Panc1 (cell line): ENCODE measurements around the gene C6orf62. TPM values are rescaled to one million over a fixed set of nuclear protein-coding genes. Genes with fewer than 3 reads are reported as not detected.

Source experiments
- ATAC-seq: fragments of 200-7000 bp; cut with Tn5 transposase; 2 replicates; pipeline ENCODE4 v1.9.1; 2020; ENCODE audit warnings: mild to moderate bottlenecking, moderate library complexity
- BruUV-seq: library from RNA; stranded (reverse); fragments of 400-500 nt; replicated peaks from 2 replicates; lab custom pipeline; 2021; lab: Mats Ljungman, UMichigan
- CTCF ChIA-PET: fragments of 300-600 bp; sonication (Branson Sonifier 250); formaldehyde crosslinking; loops from one replicate; lab custom pipeline; 2022; ENCODE audit warnings: antibody characterized with exemption; lab: Charles Lee
- POLR2A ChIA-PET: fragments of 300-600 bp; sonication (Branson Sonifier 250); formaldehyde crosslinking; loops from one replicate; lab custom pipeline; 2022; ENCODE audit warnings: antibody characterized with exemption; lab: Charles Lee
- DNase-seq: peaks from one replicate; pipeline ENCODE4 v3.0.0-alpha.2; 2010; ENCODE audit warnings: low read depth, low spot score
- H3K27ac ChIP-seq: 2 replicates; pipeline ENCODE4 v1.5.1; 2011; ENCODE audit warnings: mild to moderate bottlenecking, low read length, inconsistent platforms
- H3K27me3 ChIP-seq: fragments of 200-500 bp; sonication (Bioruptor generic); 2 replicates; pipeline ENCODE4 v1.6.0; 2014; ENCODE audit warnings: low read length, inconsistent platforms; ENCODE audit not compliant: control insufficient read depth, insufficient read depth
- H3K36me3 ChIP-seq: fragments of 200-500 bp; sonication (Bioruptor generic); 2 replicates; pipeline ENCODE4 v1.5.1; 2014; ENCODE audit warnings: inconsistent platforms, mild to moderate bottlenecking, low read length, moderate library complexity; ENCODE audit not compliant: control insufficient read depth, insufficient read depth
- H3K4me1 ChIP-seq: 2 replicates; pipeline ENCODE4 v1.5.1; 2011; ENCODE audit warnings: inconsistent platforms, mild to moderate bottlenecking, low read length, moderate library complexity; ENCODE audit not compliant: control insufficient read depth, insufficient read depth
- H3K4me3 ChIP-seq, 2 experiments: 2 replicates each; pipeline ENCODE4 v1.5.1; 2011 to 2012; ENCODE audit warnings: low read depth in 2 of 2, low read length in 2 of 2, mild to moderate bottlenecking in 2 of 2, inconsistent platforms in 1 of 2, moderate library complexity in 1 of 2
- H3K9me3 ChIP-seq: fragments of 200-500 bp; sonication (Bioruptor generic); 2 replicates; pipeline ENCODE4 v1.5.1; 2014; ENCODE audit warnings: low read depth, mild to moderate bottlenecking, inconsistent platforms, low read length, moderate library complexity; ENCODE audit not compliant: control insufficient read depth, insufficient read depth
- CTCF ChIP-seq: fragments of 450-650 bp; IDR thresholded peaks from 2 replicates; pipeline ENCODE4 v1.5.1; 2017; ENCODE audit warnings: mild to moderate bottlenecking
- POLR2AphosphoS5 ChIP-seq: IDR thresholded peaks from 2 replicates; pipeline ENCODE4 v1.6.1; 2012; ENCODE audit warnings: mild to moderate bottlenecking, low read depth, low read length, moderate library complexity
- REST ChIP-seq, 2 experiments: IDR thresholded peaks; 2 replicates each; pipeline ENCODE4 v1.6.1; 2011 to 2012; ENCODE audit warnings: low read depth in 2 of 2, control low read depth in 1 of 2, low read length in 1 of 2, mild to moderate bottlenecking in 1 of 2, moderate library complexity in 1 of 2; ENCODE audit not compliant: insufficient read depth in 1 of 2
- SIN3A ChIP-seq: IDR thresholded peaks from 2 replicates; pipeline ENCODE4 v1.6.1; 2012; ENCODE audit warnings: low read depth, mild to moderate bottlenecking, low read length, moderate library complexity, borderline replicate concordance; ENCODE audit not compliant: insufficient read depth
- TCF7L2 ChIP-seq: IDR thresholded peaks from 2 replicates; pipeline ENCODE4 v1.6.1; 2011; ENCODE audit warnings: mild to moderate bottlenecking, low read depth, low read length, inconsistent platforms
- in situ Hi-C: cut with HindIII; loops from 2 replicates; pipeline ENCODE4 v1.10.0; 2016; ENCODE audit warnings: low sequenced_read_pairs, low pct_unique_long_range_greater_than_20kb
- intact Hi-C: fragments of 100-400 bp; cut with micrococcal nuclease; formaldehyde crosslinking; loops from one replicate; pipeline ENCODE4 v1.10.0; 2022; ENCODE audit not compliant: unreplicated experiment
- total RNA-seq: library from RNA; stranded (reverse); gene quantifications from one replicate; pipeline ENCODE4 v1.2.1, GENCODE V29; 2021; ENCODE audit not compliant: unreplicated experiment

The C6orf62 gene
- total RNA-seq, 1 experiment from 2014 or later, result 153 TPM

GRCh38 chr6:24691550-24691949 is 27.4 kb downstream of the C6orf62 start:
- DNase-seq, result no peak
- no peak for ATAC-seq
- intact Hi-C loops, result no loop called here
- ChIA-PET CTCF (no interaction called here), POLR2A (no interaction called here)
- H3K4me1 ChIP-seq, result peaks cover 3% of the 10 kb centered on the region; the same call in 1 of the 2 replicates
- in situ Hi-C loops, result no loop called here
- no peaks in the 10 kb centered on the region for H3K36me3 ChIP-seq
- no peaks in the 10 kb centered on the region for H3K9me3 ChIP-seq
- H3K27me3 ChIP-seq, result no peaks in the 10 kb centered on the region
- TF ChIP-seq CTCF, result no peak
- TF ChIP-seq POLR2AphosphoS5, result no peak
- BruUV-seq, result no TSS peak
- H3K4me3 ChIP-seq, result no peak overlapping the region
- no peak overlapping the region for H3K27ac ChIP-seq

- Histone ChIP-seq H3K4me3 (no peak overlapping the region), H3K9me3 (no peaks in the 10 kb centered on the region), H3K27me3 (no peaks in the 10 kb centered on the region), H3K36me3 (no peaks in the 10 kb centered on the region), H3K27ac (no peak overlapping the region), H3K4me1 (peaks cover 3% of the 10 kb centered on the region; the same call in 1 of the 2 replicates)
- ATAC-seq (no peak), DNase-seq (no peak)
- intact Hi-C loops, result no loop called here
- TF ChIP-seq SIN3A (no peak), REST (IDR thresholded peaks at IDR 0.05; ENCODE audit: insufficient read depth in 1 of 2, low read depth in 2 of 2, low read length in 1 of 2) (no peak)
- in situ Hi-C loops, result no loop called here
- POLR2A ChIA-PET, result no interaction called here
- CTCF ChIA-PET, result interaction anchor here (0.6 kb wide), 1 partner anchor 301 kb away, joined by 3 read pairs; no protein-coding TSS in a partner anchor
- BruUV-seq, result no TSS peak
Measured at GRCh38 chr6:24690593-24690992, 28.4 kb downstream of the C6orf62 start.

GRCh38 chr6:24689964-24690363 is 29.0 kb downstream of the C6orf62 start:
- in situ Hi-C loops, result no loop called here
- intact Hi-C loops, result no loop called here
- no TSS peak for BruUV-seq
- no peak for TF ChIP-seq SIN3A
- no peak for TF ChIP-seq TCF7L2
- no peak for TF ChIP-seq REST (IDR thresholded peaks at IDR 0.05; ENCODE audit: insufficient read depth in 1 of 2, low read depth in 2 of 2, low read length in 1 of 2)
- TF ChIP-seq CTCF, result no peak
- no peak for TF ChIP-seq POLR2AphosphoS5
- Histone ChIP-seq H3K27ac (no peak overlapping the region), H3K9me3 (no peaks in the 10 kb centered on the region), H3K27me3 (no peaks in the 10 kb centered on the region), H3K4me3 (no peak overlapping the region), H3K4me1 (peaks cover 3% of the 10 kb centered on the region; the same call in 1 of the 2 replicates), H3K36me3 (no peaks in the 10 kb centered on the region)
- DNase-seq (no peak), ATAC-seq (no peak)
- CTCF ChIA-PET, result interaction anchor here (0.6 kb wide), 1 partner anchor 300 kb away, joined by 3 read pairs; no protein-coding TSS in a partner anchor
- POLR2A ChIA-PET, result no interaction called here
